ENCODE measurements around the gene FOSB. TPM values are rescaled to one million over a fixed set of nuclear protein-coding genes. Genes with fewer than 3 reads are reported as not detected.

FOSB gene
- total RNA-seq, 2 donors from 2014 or later = 2.5 to 6.4 TPM

DNA sequence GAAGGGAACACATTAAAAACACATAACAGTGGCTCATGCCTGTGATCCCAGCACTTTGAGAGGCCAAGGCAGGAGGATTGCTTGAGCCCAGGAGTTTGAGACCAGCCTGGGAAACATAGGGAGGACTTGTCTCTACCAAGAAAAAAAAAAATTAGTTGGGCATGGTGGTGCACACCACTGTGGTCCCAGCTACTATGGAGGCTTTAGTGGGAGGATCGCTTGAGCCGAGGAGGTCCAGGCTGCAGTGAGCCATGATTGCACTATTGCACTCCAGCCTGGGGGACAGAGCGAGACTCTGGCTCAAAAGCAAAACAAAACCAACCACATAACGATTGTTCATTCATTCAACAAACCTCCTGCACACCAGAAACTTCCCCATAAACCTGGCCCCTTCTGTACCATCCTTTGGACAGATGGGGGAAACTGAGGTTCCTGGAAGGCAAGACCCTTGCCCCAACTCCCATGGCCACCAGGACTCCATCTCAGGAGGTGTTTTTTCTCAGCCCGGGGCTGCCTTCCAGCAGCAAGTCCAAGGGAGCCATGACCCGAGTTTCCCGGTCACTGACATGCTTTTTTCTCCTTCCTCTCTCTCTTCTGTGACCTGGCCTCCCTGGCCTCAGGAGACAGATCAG, 4.3 kb downstream of the FOSB start:
- no peak overlapping the region for H3K4me3 ChIP-seq
- WGBS = 64% methylated on average over 7 of the region's 7 CpGs

DNA sequence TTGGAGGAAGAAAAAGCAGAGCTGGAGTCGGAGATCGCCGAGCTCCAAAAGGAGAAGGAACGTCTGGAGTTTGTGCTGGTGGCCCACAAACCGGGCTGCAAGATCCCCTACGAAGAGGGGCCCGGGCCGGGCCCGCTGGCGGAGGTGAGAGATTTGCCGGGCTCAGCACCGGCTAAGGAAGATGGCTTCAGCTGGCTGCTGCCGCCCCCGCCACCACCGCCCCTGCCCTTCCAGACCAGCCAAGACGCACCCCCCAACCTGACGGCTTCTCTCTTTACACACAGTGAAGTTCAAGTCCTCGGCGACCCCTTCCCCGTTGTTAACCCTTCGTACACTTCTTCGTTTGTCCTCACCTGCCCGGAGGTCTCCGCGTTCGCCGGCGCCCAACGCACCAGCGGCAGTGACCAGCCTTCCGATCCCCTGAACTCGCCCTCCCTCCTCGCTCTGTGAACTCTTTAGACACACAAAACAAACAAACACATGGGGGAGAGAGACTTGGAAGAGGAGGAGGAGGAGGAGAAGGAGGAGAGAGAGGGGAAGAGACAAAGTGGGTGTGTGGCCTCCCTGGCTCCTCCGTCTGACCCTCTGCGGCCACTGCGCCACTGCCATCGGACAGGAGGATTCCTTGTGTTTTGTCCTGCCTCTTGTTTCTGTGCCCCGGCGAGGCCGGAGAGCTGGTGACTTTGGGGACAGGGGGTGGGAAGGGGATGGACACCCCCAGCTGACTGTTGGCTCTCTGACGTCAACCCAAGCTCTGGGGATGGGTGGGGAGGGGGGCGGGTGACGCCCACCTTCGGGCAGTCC, 5.0 kb downstream of the FOSB start:
- WGBS = 28% methylated on average over 44 of the region's 44 CpGs
- Histone ChIP-seq H3K27ac (no peak overlapping the region), H3K4me1 (replicated peaks) (peaks cover 10% of the 10 kb centered on the region), H3K9me3 (no peaks in the 10 kb centered on the region), H3K36me3 (no peaks in the 10 kb centered on the region), H3K27me3 (replicated peaks; ENCODE audit: insufficient read depth) (no peaks in the 10 kb centered on the region), H3K4me3 (no peak overlapping the region)
- TF ChIP-seq, protein P1, sequence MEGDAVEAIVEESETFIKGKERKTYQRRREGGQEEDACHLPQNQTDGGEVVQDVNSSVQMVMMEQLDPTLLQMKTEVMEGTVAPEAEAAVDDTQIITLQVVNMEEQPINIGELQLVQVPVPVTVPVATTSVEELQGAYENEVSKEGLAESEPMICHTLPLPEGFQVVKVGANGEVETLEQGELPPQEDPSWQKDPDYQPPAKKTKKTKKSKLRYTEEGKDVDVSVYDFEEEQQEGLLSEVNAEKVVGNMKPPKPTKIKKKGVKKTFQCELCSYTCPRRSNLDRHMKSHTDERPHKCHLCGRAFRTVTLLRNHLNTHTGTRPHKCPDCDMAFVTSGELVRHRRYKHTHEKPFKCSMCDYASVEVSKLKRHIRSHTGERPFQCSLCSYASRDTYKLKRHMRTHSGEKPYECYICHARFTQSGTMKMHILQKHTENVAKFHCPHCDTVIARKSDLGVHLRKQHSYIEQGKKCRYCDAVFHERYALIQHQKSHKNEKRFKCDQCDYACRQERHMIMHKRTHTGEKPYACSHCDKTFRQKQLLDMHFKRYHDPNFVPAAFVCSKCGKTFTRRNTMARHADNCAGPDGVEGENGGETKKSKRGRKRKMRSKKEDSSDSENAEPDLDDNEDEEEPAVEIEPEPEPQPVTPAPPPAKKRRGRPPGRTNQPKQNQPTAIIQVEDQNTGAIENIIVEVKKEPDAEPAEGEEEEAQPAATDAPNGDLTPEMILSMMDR (IDR thresholded peaks at IDR 0.05) = no peak
- no peak for TF ChIP-seq POLR2AphosphoS5 (IDR thresholded peaks at IDR 0.05)
- no peak for TF ChIP-seq POLR2A (IDR thresholded peaks at IDR 0.05)
- no peak for DNase-seq (ENCODE audit: low spot score)
- intact Hi-C loops (cut with DNase I) = no loop called here

More for the DNA sequence above, 4.3 kb downstream of the FOSB start:
- DNase-seq (ENCODE audit: low spot score) = no peak
- Histone ChIP-seq H3K27ac (no peak overlapping the region), H3K27me3 (replicated peaks; ENCODE audit: insufficient read depth) (no peaks in the 10 kb centered on the region), H3K9me3 (no peaks in the 10 kb centered on the region), H3K4me1 (replicated peaks) (peaks cover 10% of the 10 kb centered on the region), H3K36me3 (no peaks in the 10 kb centered on the region)
- intact Hi-C loops (cut with DNase I) = no loop called here
- TF ChIP-seq, protein P1 (IDR thresholded peaks at IDR 0.05) = no peak
- TF ChIP-seq POLR2A (IDR thresholded peaks at IDR 0.05) = no peak
- TF ChIP-seq POLR2AphosphoS5 (IDR thresholded peaks at IDR 0.05) = no peak

DNA sequence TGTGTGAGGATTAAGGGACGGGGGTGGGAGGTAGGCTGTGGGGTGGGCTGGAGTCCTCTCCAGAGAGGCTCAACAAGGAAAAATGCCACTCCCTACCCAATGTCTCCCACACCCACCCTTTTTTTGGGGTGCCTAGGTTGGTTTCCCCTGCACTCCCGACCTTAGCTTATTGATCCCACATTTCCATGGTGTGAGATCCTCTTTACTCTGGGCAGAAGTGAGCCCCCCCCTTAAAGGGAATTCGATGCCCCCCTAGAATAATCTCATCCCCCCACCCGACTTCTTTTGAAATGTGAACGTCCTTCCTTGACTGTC, 5.5 kb downstream of the FOSB start:
- intact Hi-C loops (cut with DNase I) = no loop called here

DNA sequence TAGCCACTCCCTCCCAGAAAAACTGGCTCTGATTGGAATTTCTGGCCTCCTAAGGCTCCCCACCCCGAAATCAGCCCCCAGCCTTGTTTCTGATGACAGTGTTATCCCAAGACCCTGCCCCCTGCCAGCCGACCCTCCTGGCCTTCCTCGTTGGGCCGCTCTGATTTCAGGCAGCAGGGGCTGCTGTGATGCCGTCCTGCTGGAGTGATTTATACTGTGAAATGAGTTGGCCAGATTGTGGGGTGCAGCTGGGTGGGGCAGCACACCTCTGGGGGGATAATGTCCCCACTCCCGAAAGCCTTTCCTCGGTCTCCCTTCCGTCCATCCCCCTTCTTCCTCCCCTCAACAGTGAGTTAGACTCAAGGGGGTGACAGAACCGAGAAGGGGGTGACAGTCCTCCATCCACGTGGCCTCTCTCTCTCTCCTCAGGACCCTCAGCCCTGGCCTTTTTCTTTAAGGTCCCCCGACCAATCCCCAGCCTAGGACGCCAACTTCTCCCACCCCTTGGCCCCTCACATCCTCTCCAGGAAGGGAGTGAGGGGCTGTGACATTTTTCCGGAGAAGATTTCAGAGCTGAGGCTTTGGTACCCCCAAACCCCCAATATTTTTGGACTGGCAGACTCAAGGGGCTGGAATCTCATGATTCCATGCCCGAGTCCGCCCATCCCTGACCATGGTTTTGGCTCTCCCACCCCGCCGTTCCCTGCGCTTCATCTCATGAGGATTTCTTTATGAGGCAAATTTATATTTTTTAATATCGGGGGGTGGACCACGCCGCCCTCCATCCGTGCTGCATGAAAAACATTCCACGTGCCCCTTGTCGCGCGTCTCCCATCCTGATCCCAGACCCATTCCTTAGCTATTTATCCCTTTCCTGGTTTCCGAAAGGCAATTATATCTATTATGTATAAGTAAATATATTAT, 6.1 kb downstream of the FOSB start:
- Histone ChIP-seq H3K4me3 (no peak overlapping the region), H3K27ac (no peak overlapping the region), H3K36me3 (no peaks in the 10 kb centered on the region), H3K9me3 (no peaks in the 10 kb centered on the region), H3K4me1 (replicated peaks) (peaks cover 4% of the 10 kb centered on the region), H3K27me3 (replicated peaks; ENCODE audit: insufficient read depth) (no peaks in the 10 kb centered on the region)
- DNase-seq (ENCODE audit: low spot score) = no peak
- 77% methylated on average over 27 of the region's 27 CpGs for WGBS
- TF ChIP-seq POLR2A (IDR thresholded peaks at IDR 0.05) (no peak), POLR2AphosphoS5 (IDR thresholded peaks at IDR 0.05) (no peak)
- TF ChIP-seq, protein P1 (IDR thresholded peaks at IDR 0.05) = no peak
- intact Hi-C loops (cut with DNase I) = no loop called here

More for the DNA sequence above, 5.5 kb downstream of the FOSB start:
- no peak overlapping the region for H3K27ac ChIP-seq
- H3K36me3 ChIP-seq = no peaks in the 10 kb centered on the region
- H3K27me3 ChIP-seq (replicated peaks; ENCODE audit: insufficient read depth) = no peaks in the 10 kb centered on the region
- WGBS = 35% methylated on average over 5 of the region's 5 CpGs
- no peak overlapping the region for H3K4me3 ChIP-seq
- H3K9me3 ChIP-seq = no peaks in the 10 kb centered on the region
- DNase-seq (ENCODE audit: low spot score) = no peak
- H3K4me1 ChIP-seq (replicated peaks) = peaks cover 7% of the 10 kb centered on the region
- no peak for TF ChIP-seq POLR2AphosphoS5 (IDR thresholded peaks at IDR 0.05)
- TF ChIP-seq, protein P1 (IDR thresholded peaks at IDR 0.05) = no peak
- no peak for TF ChIP-seq POLR2A (IDR thresholded peaks at IDR 0.05)

Measured in prostate gland (tissue), 2 donors.